Measurements from ENCODE around the gene CELF2. TPM values are rescaled to one million over a fixed set of nuclear protein-coding genes. Genes with fewer than 3 reads are reported as not detected.

Gene CELF2
- total RNA-seq, 1 donor from 2014 or later: 11.0 TPM

DNA sequence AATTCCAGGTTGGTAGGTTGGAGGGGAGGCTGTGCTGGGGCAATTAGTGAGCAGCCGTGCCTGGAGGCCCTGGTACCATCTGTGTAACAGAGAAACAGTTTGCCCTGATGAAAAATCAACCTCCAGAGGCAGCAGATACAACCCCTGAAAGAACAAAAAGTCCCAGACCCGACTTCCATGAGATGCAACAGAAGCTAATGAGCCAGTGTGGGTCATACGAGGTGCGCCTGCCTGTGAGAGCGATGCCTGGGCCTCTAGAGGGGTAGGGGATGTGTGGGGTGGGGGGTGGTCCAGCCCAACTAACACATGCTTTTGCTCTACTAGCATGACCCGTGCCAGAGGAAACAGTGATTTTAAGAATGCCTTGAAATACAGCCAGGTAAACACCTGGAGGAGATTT is 39.3 kb downstream of the CELF2 start:
- TF ChIP-seq, protein P1, sequence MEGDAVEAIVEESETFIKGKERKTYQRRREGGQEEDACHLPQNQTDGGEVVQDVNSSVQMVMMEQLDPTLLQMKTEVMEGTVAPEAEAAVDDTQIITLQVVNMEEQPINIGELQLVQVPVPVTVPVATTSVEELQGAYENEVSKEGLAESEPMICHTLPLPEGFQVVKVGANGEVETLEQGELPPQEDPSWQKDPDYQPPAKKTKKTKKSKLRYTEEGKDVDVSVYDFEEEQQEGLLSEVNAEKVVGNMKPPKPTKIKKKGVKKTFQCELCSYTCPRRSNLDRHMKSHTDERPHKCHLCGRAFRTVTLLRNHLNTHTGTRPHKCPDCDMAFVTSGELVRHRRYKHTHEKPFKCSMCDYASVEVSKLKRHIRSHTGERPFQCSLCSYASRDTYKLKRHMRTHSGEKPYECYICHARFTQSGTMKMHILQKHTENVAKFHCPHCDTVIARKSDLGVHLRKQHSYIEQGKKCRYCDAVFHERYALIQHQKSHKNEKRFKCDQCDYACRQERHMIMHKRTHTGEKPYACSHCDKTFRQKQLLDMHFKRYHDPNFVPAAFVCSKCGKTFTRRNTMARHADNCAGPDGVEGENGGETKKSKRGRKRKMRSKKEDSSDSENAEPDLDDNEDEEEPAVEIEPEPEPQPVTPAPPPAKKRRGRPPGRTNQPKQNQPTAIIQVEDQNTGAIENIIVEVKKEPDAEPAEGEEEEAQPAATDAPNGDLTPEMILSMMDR (conservative IDR thresholded peaks at IDR 0.05; ENCODE audit: low read depth, low read length): no peak
- no peak for DNase-seq (ENCODE audit: low read depth)

DNA sequence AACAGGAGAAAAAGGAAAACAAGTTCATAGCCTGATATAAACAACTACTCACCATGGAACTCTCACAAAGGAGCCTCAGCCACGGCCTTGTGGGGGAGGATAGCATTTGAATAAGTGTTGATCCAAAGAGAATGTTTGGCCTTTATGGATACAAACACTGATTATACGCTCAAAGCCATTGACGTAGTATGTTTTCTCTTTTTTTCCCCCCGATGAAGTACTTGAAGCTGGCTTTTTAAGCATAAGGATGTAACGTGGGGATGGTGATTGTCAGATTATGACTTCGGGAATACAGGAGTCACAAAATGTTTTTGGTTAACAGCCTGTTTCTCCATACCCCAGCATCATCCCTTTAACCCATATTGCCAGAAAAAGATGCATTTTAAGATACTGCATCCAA is 39.8 kb downstream of the CELF2 start:
- DNase-seq (ENCODE audit: low read depth): no peak
- TF ChIP-seq, protein P1 (conservative IDR thresholded peaks at IDR 0.05; ENCODE audit: low read depth, low read length): no peak
- H3K4me3 ChIP-seq (ENCODE audit: low read depth, low read length): no peak overlapping the region

More for the DNA sequence above, 39.3 kb downstream of the CELF2 start:
- H3K4me3 ChIP-seq (ENCODE audit: low read depth, low read length): no peak overlapping the region

DNA sequence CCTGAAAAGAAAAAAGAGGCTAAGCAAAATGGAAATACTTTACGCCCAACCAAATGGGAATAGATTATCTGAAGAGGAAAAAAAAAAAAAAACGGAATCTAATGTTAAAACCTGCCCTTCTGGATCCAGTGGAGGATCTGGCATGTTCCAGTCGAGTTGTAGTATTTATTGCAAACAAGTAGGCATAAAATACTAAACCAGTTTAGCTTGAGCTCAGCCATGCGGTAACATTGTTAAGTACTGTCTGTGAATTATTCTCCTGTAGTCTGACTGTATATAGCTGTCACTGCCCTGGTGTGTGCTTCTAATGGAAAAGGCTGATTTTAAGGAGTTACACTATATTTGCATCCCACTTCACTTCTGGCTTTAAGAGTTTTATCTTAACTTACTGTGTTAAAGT is 40.3 kb downstream of the CELF2 start:
- DNase-seq (ENCODE audit: low read depth): peak; percentile 68
- no peak overlapping the region for H3K4me3 ChIP-seq (ENCODE audit: low read depth, low read length)
- TF ChIP-seq, protein P1 (conservative IDR thresholded peaks at IDR 0.05; ENCODE audit: low read depth, low read length): no peak

DNA sequence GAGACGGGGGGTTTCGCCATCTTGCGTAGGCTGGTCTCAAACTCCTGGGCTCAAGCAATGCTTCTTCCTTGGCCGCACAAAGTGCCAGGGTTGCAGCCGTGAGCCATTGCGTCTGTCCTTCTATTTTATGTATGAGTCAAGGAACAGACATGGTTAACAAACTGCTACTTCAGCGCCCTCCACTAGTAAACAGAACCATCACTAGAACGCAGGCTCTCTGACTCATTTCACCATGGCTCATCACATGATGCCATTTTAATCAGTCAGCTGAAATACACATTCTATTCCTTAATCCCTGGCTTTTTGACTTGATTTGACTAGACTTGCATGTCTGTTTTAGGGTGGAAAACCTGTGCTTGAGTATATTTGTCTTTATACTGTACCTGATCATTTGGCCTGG is 41.3 kb downstream of the CELF2 start:
- DNase-seq (ENCODE audit: low read depth): peak; percentile 84
- TF ChIP-seq, protein P1 (conservative IDR thresholded peaks at IDR 0.05; ENCODE audit: low read depth, low read length): no peak
- no peak overlapping the region for H3K4me3 ChIP-seq (ENCODE audit: low read depth, low read length)

DNA sequence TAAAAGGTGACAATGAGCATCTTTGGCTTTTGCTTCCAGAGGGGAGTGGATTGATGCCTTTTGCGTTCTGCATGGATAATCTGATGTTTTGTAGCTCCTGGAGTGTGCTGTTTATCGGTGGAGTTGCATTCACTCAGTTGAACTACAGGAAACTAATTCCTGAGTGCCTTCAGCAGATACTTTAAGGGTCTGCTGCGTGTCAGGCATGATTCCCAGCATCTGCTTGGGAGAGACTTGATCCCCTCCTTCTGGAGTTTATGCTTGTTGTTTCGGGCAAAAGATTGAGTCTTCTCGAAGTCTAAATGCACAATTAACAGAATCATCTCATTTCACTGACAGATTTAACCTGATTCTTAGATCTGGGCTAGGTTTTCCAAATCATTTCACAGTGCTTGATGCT is 46.2 kb downstream of the CELF2 start:
- no peak overlapping the region for H3K4me3 ChIP-seq (ENCODE audit: low read depth, low read length)
- TF ChIP-seq, protein P1 (conservative IDR thresholded peaks at IDR 0.05; ENCODE audit: low read depth, low read length): no peak
- DNase-seq (ENCODE audit: low read depth): no peak

DNA sequence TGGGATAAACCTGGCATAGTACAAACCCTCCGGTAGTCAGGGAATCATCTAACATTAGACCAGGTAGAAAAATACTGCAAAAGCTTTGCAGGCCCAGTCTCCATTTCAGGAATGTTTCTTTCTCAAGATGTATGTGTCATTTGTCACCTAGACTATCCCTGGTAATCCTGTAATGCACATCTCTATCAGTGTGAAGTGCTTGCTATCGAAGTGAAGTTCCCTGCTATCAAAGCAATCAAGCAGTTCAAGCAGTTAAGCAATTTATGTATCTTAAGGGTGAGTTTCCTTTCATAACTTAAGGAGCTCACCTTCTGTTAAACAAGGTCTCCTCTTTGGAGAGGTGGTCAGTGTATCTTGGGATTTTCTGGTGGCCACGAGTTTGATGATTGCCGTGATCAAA is 47.2 kb downstream of the CELF2 start:
- no peak overlapping the region for H3K4me3 ChIP-seq (ENCODE audit: low read depth, low read length)
- DNase-seq (ENCODE audit: low read depth): no peak
- TF ChIP-seq, protein P1 (conservative IDR thresholded peaks at IDR 0.05; ENCODE audit: low read depth, low read length): no peak

DNA sequence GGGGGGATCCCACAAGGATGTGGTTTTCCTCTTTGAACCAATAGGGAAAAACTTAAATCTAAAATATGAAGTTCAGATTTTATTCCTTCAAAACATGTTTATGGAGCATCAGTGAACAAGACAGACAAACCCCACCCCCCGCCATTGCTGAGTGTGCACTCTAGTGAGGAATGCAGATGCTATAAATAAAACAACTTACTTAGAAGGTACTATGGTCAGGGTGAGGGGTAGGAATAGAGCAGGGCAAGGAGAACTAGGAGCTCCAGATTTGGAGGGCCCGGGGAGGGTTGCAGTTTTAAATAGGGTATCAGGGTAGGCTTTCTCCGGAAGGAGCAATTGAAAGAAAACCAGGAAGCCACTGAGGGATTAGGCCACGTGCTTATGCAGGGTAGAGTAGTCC is 47.9 kb downstream of the CELF2 start:
- TF ChIP-seq, protein P1 (conservative IDR thresholded peaks at IDR 0.05; ENCODE audit: low read depth, low read length): no peak
- DNase-seq (ENCODE audit: low read depth): no peak
- H3K4me3 ChIP-seq (ENCODE audit: low read depth, low read length): no peak overlapping the region

All from epithelial cell of proximal tubule (primary cell).